HUDEP-2 (cell line): Measurements from ENCODE around the gene METTL21C.
A peak's percentile ranks its signal among the peaks of the same experiment; 100 is the strongest.

Experiments
- DNase-seq, 76 experiments: peaks; one replicate each; lab custom pipeline; 2025; ENCODE audit not compliant: unreplicated experiment in 76 of 76; lab: John Stamatoyannopoulos, UW

METTL21C gene

DNA sequence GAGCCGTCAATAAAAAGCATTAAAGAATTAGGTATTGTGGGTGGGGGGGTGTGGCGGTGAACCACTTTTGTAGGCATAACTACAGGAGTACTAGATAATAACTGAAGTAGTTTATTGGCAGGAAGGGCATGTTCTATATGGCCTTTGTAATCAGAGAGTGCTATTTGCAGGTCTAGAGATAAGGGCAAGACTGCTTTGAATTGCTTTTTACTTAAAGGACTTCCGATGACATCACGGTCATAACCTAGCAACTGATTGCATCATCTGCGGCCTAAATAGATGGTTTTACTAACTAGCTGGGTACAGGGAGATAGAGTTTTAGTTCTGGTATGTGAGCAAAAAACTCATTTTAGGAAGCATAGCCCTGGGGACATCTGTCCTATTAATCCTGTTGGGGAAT lies 24.7 kb downstream of the METTL21C start:
- peak in 2 of 76 experiments; percentile 6 to 8 for DNase-seq

DNA sequence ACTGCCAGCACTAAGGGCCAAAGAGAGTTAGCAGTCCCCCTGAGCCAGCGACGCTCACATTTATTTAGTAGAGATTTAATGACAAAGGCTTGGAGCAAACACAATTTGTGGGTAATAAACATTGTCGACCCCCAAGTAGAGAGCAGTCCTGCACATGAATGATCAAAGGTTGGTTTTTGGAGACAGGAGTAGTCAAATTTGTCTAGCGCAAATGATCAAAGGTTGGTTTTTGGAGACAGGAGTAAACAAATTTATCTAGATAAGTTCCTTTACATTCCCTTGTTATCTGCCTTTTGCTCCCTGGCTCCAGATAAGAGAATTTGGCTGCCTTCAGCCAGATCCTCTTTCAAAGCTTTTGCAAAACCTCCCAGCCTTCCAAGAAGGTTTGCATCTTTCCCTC lies 26.9 kb downstream of the METTL21C start:
- DNase-seq: no peak

DNA sequence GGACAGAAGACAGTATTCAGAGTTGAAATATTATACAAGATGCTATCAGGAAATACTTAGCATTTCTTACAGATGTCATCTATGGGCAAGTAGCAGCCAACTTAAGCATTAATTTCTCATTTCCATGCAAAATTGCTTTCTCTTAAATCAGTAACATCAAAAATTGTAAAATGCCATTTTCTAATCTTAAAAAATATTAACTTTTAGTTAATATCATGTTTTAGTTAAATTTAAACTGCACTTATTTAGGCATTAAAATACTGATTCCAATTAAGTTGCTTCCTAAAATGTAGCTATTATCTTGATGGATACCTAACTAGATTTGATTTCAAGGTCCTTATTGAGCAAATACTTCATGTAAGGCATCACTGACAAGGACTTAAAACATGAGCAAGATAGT lies 27.8 kb downstream of the METTL21C start:
- no peak for DNase-seq

DNA sequence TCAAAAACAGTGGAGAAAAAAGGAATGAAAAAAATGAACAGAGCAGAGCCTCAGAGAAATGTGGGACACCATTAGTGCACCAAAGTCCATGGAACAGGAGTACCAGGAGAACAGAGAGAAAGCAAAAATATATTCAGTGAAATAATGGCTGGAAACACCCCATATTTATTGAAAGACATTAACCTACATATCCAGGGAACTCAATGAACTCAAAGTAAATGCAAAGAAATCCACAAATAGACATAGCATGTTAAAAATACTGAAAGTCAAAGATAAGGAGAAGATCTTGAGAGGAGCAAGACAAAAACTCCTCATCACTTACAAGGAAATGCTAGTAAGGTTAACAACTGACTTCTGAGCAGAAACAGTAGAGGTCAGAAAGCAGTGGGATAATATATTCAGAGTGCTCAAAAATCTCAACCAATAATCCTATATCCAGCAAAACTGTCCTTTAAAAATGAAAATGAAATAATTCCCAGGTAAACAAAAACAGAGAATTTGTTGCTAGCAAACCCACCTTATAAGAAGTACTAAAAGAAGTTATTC lies 35.6 kb downstream of the METTL21C start:
- no peak for DNase-seq

DNA sequence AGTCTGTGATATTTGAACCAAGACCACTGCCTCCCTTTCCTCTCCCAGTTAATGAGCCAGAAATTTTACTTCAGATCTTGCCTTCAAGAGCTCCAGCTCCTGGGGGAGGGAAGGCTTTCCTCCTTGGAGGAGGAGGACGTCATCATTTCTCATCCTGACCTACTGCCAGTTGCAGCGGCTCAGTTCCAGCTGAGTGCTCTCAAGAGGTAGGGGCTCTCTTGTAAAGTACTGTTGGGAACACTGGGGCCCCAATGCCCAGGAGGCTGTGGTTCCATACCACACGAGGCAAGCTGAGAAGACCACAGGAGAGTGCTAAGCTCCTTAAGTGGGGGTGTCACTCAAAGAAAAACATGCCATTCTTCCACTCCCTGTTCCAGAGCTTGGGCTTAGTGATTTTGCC lies 36.2 kb downstream of the METTL21C start:
- DNase-seq: no peak

DNA sequence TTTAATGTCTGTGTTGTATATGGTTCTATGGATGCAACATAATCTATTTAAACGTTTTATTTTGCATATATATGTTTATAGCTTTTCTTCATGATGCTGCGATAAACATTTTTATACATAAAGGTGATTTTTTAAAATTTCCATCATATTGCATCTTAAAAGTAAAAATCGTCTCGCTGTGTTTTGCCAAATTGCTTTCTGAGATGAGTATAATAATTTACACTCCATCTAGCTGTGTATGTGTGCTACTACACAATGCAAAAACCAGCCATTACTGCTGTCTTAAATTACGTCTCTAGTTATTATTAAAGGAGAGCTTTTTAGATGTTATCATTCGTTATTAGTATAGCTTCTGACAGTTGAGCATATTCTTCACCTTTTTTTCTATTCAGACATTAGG lies 37.2 kb downstream of the METTL21C start:
- DNase-seq: no peak

DNA sequence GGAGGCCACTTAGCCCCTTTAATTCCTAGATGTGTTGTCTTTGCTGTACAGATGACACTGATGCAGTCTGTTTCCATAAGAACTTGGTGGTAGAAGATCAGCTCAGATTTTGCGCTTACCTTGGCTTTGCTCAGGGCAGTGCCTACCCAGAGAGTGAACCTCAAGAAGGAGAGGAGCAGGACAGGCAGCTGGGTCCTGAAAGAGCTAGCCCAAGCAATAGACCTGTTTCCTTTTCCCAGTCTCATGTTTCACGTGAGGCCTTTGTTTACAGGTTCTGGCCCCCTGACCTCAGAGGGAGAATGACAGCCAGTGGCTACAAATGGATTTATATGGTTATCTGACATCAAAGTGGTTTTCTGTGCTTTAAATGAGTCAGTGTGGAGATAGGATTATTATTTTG lies 40.1 kb downstream of the METTL21C start:
- DNase-seq: no peak

DNA sequence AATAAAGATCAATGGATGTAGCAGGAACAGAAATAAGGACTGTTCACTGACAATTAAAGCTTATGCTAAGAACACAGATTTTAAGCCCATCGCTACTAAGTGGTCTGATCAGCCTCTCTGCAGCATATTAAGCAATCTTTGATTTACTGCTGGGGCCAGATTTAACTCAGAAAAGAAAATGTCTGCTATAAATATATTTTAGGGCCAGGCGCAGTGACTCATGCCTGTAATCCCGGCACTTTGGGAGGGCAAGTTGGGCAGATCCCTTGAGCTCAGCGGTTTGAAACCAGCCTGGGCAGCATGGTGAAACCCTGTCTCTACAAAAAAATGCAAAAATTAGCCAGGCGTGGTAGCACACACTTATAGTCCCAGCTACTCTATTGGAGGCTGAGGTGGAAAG lies 43.0 kb downstream of the METTL21C start:
- DNase-seq: no peak

DNA sequence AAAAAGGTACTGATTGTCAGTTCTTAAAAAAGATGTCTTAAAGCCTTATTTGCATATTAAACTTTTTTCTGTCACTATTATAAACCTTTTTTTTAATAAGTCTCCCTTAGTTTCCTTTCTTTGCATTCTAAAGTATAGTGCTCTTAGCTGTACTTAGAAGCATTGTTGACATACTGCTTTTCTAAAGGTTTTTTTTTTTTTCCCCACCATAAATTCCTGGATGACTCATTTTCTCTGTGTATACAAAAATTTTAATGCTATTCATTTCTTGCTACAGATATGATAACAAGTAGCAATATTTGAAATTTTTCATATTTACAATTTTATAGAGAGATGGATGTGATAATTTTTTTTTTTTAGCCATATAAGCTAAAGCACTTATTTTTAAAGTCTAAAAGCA lies 43.5 kb downstream of the METTL21C start:
- no peak for DNase-seq

DNA sequence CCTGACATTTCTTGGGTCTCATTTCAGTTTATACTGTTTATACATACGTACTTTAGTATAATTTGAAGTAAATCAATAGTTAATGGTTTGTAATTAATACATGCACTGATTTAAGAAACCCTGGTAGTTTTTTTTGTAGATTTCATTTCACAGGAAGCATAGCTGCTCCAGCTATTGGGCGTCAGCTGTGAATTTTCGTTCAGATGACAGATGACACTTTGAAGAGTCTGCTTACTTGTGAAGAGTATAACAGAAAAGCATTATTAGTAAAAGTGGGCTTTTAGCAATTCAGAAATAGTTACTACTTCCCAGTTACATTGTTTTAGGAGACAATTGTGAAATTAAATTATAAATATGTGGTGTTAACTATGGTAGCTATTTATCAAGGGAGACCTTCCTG lies 44.4 kb downstream of the METTL21C start:
- DNase-seq: no peak

DNA sequence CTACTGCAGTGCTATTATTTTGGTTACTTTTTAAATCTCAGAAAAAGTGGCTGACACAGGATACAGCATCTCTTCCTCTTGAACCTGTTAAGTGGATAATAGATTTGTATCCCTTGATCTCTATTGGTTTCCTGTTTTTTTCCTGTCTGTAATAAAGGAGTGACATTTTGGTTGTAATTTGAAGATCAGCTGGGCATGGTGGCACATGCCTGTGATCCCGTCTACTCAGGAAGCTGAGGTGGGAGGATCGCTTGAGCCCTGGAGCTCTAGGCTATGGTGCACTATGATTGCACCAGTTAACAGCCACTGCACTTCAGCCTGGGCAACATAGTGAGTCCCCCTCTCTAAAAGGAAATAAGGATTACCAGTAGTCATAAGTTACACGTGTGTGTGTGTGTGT lies 46.8 kb downstream of the METTL21C start:
- DNase-seq: no peak

DNA sequence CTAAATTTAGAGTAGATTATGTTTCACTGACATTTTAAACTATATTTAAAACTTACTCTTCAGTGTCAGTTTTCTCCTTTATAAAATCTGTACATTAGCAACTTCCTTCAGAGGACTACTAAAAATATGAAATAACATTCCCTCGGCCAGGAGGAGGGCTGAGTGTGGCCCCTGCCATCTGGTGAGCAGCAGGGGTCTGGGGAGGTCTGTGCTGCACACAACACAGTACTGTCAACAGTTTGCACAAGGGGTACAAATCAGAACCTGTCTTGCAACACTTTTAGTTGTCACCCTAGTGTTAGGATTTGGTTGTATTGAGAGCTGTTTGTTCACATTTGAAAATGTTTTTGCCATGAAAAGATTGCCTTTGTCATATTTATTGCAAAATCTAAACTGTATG lies 49.1 kb downstream of the METTL21C start:
- no peak for DNase-seq

DNA sequence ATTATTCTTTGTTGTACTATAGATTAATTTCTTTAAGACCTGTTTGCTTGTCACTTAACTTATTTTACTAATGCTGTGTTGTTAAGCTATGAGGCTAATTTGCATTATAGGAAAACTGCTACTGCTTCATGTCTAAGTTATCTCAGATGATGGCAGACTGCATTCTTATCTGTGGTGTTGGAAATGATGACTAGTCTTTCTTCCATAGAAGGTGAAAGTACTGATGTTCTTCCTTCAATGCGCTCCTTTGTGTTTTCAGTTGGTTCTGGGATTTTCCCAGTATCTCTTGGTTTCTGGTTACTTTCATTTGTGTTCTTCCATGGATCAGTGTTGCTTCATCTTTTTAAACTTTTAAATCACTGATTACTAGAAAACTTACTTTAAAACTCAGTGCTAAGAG lies 51.2 kb downstream of the METTL21C start:
- peak in 1 of 76 experiments; percentile 4 for DNase-seq

DNA sequence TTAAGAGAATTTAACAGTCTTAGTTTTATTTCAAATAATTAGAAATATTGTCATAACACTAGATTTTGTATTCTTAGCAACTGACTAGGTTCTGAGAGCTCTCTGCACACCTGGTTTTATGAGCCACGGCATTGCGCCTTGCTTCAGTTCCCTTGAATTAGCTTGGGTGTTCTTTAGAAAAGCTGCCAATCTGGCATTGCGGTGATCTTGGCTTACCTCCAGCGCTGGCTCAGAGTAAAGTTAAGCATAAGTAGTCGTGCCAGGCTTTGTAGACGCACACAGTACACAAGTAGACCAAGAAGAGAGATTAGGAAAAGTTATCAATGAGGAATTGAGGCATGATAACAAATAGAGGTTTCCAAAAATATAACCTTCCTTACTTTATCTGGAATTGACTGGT lies 52.4 kb downstream of the METTL21C start:
- peak in 57 of 76 experiments; percentile 1 to 75 (median 29) for DNase-seq

DNA sequence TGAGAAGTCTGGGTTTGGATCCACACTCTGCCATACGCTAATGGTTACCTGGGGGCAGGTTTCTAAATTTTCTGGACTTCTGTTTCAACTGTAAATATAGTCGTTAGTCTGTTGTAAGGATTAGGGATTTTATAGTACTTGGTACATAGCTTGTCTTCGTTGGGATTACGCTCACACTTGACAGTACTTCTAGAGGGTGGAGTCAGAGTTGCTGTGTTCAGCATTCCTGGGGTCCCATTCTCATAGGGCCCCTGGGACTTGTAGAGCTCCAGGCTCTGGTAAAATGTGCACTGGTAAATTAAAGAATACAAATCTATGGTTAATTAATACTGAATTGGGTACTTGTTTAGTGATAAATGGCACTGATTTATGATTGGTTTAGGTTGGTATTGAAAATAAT lies 52.8 kb downstream of the METTL21C start:
- DNase-seq: no peak

DNA sequence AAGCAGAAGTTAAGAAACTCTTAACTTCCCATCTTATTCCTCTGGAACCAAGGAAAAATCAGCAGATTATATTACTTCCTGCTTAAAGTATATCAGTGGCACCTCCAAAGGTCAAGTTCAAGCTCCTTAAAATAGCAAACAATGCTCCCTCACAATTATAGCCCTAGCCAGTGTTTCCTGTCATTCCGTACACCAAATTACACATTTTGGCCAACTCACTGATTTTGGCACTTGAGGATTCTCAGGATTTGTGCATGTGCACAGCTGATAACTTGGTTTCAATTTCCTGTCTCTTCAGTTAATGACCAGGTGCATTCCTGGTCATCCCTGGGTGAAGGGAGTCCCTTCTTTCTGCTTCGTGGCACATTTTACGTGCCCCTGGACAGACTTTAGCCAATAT lies 56.1 kb downstream of the METTL21C start:
- no peak for DNase-seq
